PFSK-1 (cell line): ENCODE measurements around the gene CENPV.

Source experiments
- POLR2AphosphoS5 ChIP-seq: IDR thresholded peaks from 2 replicates; pipeline ENCODE4 v1.6.1; 2012; ENCODE audit warnings: low read depth, mild to moderate bottlenecking, control low read depth, low read length, moderate library complexity
- TF ChIP-seq, protein P1 (sequence below), 2 experiments: IDR thresholded peaks; 2 replicates each; pipeline versions ENCODE4 v1.6.1 to v1.8.0; 2011 to 2012; ENCODE audit warnings: low read depth in 2 of 2, low read length in 2 of 2, control low read depth in 1 of 2, inconsistent platforms in 1 of 2, mild to moderate bottlenecking in 1 of 2, moderate library complexity in 1 of 2; ENCODE audit not compliant: insufficient read depth in 1 of 2

DNA sequence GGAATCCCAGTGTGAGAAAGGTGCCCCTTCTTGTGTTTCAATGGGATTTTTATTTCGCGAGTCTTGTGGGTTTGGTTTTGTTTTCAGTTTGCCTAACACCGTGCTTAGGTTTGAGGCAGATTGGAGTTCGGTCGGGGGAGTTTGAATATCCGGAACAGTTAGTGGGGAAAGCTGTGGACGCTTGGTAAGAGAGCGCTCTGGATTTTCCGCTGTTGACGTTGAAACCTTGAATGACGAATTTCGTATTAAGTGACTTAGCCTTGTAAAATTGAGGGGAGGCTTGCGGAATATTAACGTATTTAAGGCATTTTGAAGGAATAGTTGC is 28.2 kb upstream of the CENPV start:
- no peak for TF ChIP-seq POLR2AphosphoS5
- TF ChIP-seq, protein P1, sequence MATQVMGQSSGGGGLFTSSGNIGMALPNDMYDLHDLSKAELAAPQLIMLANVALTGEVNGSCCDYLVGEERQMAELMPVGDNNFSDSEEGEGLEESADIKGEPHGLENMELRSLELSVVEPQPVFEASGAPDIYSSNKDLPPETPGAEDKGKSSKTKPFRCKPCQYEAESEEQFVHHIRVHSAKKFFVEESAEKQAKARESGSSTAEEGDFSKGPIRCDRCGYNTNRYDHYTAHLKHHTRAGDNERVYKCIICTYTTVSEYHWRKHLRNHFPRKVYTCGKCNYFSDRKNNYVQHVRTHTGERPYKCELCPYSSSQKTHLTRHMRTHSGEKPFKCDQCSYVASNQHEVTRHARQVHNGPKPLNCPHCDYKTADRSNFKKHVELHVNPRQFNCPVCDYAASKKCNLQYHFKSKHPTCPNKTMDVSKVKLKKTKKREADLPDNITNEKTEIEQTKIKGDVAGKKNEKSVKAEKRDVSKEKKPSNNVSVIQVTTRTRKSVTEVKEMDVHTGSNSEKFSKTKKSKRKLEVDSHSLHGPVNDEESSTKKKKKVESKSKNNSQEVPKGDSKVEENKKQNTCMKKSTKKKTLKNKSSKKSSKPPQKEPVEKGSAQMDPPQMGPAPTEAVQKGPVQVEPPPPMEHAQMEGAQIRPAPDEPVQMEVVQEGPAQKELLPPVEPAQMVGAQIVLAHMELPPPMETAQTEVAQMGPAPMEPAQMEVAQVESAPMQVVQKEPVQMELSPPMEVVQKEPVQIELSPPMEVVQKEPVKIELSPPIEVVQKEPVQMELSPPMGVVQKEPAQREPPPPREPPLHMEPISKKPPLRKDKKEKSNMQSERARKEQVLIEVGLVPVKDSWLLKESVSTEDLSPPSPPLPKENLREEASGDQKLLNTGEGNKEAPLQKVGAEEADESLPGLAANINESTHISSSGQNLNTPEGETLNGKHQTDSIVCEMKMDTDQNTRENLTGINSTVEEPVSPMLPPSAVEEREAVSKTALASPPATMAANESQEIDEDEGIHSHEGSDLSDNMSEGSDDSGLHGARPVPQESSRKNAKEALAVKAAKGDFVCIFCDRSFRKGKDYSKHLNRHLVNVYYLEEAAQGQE (IDR thresholded peaks at IDR 0.05; ENCODE audit: insufficient read depth in 1 of 2, low read depth in 2 of 2, low read length in 2 of 2) = no peak
